Stromal cell of bone marrow (primary cell): ENCODE data around the gene INPP5A.
"Not testable (repeated sequence)": the region's sequence is repeated elsewhere in the genome, so short reads cannot be mapped to it uniquely, and the experiment has no call there.

Source experiments
- DNase-seq: peaks from one replicate; pipeline ENCODE4 v3.0.0-alpha.2; 2012; ENCODE audit warnings: low read depth

INPP5A gene

GRCh38 chr10:132503581-132504421 is 33.8 kb upstream of the INPP5A start:
- DNase-seq, result no peak

GRCh38 chr10:132504501-132505272 is 32.9 kb upstream of the INPP5A start:
- no peak for DNase-seq

DNA sequence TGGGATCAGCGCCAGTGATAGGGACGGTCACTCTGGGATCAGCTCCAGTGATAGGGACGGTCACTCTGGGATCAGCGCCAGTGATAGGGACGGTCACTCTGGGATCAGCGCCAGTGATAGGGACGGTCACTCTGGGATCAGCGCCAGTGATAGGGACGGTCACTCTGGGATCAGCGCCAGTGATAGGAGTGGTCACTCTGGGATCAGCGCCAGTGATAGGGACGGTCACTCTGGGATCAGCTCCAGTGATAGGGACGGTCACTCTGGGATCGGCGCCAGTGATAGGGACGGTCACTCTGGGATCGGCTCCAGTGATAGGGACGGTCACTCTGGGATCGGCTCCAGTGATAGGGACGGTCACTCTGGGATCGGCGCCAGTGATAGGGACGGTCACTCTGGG is 32.0 kb upstream of the INPP5A start:
- not testable (repeated sequence) for DNase-seq

GRCh38 chr10:132506711-132507408 is 30.7 kb upstream of the INPP5A start:
- DNase-seq, result peak; percentile 68

DNA sequence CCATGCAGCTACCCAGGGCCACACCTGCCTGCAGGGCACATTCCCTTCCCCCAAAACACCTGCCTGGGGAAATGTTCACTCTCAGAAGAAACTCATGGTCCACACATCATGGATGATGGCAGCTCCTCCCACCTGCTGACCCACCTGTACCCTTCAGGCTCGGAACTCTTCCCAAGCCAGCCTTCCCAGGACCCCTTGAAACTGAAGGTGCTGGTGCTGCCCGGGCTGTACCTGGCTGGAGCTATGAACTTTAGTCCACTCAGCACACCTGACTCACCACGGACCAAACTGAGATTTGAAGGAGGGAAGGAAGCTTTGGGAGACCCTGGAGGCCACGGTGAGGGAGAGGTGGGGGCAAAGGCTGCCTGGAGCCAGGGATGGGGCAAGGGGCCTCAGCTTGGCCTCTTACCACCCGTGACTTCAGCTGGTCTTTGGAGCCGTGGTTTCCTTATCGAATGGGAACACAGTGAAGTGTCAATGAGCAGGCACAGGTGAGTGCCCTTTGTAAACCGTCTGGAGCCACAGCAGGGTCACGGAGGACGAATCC is 30.1 kb upstream of the INPP5A start:
- DNase-seq, result no peak

GRCh38 chr10:132507956-132508490 is 29.6 kb upstream of the INPP5A start:
- DNase-seq, result no peak

DNA sequence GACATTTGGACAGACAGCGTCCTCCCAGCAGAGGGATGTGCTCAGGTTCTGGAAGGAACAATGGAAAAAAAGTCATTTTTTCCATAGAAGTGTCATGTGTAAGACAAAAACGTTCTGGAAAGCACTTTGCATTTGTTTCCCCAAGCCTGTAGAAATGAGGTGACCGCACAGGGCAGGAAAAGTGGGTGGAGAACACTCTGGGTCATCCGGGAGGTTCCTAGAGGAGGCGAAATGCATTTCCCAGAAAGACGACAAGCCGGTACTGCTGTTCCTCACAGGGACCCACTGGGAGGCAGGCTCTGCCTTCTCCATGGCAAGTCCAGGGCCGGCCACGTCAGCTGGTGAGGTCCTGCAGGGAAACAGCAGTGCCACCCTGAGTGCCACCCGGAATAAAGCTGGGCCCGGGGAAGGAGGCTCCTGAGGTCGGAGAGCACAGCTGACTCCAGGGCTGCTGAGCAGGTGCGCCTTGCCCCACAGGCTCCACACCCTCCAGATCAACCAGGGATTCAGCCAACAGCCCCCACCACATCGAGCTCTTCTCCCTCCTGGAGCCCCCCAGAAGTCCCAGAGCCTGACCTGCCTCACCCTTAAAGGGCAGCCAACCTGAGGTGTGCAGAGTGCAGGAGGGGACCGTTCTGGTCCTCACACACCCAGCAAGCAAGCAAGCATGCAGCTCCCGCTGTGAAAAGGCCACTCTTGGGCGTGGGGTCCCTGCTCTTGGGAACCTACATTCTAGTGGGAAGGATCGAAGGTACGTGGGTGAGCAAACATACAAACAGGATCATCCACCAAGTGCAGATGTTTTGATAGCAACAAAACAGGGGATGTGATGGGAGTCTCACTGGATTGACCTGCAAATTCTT is 28.8 kb upstream of the INPP5A start:
- no peak for DNase-seq

DNA sequence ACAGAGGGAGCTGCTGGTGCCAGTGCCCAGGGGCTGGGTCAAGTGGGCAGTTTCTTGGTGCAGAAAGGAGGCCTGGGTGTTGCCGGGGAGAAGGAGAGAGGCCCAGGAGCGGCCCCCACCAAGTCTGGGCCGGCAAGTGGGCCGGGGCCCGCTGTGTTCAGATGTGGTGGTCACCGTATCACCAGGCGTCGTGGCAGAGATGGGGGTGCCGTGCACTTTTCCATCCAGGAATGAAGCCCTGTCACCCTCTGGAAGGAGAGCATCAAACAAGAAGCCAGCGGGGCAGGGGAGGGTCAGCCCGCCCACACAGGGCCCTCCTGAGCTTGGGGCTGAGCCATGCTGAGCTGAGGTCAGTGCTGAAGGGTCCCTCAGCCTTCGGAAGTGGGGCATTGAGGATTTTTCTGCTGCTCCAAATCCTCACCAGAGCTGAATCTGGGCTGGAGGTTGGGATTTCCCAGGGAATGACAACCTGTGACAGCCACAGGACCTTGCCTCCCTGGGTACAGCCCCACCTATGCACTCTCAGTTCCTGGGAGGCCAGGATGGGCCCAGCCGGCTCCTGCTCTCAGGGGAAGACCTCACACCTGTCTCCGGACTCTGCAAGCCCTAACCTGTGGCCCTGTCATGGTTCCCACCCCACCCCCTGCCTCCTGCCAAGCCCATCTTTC is 27.9 kb upstream of the INPP5A start:
- DNase-seq, result no peak

DNA sequence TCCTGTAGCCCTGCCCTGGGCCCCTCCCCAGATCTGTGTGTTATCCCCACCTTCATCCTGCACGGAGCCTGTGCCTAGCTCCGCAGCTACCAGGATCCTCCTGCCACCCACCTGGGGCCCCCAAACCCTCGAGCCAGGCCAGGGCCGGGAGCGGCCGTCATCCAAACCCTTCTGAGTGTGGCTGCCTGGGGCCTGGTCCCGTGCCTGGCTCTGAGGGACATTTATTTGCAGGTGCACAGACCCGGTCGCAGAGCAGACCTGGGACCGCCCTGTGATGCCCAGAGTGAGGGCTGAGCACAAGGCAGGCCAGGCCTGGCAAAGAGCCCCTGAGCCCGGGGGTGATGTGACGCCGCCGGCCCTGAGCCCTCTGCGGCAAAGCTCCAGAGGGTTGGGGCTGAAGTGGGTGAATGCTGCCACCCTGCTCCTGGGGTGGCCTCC is 27.4 kb upstream of the INPP5A start:
- DNase-seq, result no peak

DNA sequence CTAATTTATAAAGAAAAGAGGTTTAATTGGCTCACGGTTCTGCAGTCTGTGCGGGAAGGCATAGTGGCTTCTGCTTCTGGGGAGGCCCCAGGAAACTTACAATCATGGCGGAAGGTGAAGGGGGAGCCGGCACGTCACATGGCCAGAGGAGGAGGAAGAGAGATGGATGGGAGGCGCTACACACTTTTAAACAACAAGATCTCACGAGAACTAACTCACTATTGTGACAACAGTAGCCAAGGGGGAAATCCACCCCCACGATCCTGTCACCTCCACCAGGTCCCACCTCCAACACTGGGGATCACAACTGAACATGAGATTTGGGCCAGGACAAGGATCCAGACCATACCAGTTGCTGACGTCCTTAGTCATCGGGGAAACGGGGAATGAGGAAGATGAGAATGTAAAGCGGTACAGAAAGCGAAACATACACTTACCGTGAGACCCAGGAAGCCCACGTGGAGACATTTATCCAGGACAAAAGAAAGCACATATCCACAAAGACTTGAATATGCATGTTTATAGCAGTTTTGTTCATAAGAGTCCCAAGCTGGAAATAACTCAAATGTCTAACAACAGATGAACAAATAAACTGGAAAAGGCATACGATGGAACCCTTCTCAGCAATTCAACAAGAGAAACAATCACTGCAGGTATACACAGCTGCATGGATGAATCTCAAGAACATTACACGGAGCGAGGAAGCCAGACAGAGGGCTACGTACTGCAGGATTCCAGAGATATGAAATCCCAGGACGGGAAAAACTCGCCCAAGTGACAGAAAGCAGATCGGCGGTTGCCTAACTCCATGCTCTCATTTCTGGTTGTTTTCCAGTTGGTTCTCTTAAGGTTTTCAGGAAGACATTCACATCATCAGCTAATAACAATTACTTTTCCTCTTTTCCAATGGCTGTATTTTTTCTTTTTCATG is 26.2 kb upstream of the INPP5A start:
- DNase-seq, result no peak

DNA sequence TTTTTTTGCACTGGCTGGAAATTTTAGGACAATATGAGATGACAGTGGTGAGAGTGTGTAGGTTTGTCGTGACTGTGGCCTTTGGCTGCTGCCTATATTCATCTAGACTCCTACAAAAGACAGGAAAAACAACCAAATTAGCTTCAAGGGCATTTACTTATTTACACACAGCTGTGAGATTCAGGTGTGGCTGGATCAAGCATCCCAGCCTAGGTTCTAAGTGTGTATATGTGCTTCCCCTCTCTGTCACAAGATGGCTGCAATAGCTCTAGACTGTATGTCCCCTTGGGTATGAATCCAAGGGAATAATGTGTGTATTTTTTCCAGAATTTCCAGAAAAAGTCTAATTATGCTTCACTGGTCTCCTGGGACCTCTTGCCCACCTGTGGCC is 25.5 kb upstream of the INPP5A start:
- no peak for DNase-seq

GRCh38 chr10:132512693-132513345 is 24.8 kb upstream of the INPP5A start:
- no peak for DNase-seq

- no peak for DNase-seq
Observed at GRCh38 chr10:132514821-132515520, 22.6 kb upstream of the INPP5A start.

DNA sequence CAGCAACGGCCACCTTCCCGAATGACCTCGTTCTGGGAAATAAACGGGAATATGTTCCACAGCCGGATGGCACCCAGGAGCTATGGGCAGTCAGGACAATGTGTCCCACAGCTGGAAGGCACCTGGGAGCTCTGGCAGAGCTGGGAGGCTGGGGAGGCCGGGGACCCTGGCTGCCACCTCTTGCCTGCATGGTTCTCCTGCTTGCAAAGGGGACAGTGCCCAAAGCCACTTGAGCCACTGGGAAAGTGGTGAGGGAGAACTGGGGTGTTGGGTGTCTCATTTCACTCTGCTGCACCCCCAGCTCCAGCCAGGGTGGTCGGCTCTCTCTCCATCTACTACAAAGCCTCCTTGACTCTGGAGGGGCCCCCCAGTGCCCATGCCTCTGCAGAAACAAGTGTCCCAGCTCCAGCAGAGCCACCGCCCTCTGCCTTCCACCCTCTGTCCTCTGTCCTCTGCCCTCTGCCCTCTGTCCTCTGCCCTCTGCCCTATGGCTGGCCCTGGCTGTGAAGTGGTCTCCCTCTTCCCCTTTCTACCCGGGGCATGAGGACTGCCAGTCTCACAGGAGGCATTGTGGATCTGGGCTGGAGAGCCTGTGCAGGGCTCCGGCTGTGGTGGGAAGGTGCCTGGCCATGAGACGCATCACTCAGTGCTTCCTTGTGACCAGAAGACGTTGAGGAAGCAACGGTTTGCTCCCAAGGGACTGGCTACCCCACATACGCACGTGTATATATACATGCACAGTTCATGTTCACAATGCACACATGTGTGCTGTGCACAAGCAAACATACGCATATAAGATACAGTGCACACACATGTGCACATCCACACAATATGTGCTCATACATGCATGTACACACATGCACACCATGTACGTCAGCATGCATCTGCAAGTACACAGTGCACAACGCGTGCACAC is 21.5 kb upstream of the INPP5A start:
- no peak for DNase-seq

GRCh38 chr10:132516771-132517725 is 20.5 kb upstream of the INPP5A start:
- DNase-seq, result peak; percentile 95

DNA sequence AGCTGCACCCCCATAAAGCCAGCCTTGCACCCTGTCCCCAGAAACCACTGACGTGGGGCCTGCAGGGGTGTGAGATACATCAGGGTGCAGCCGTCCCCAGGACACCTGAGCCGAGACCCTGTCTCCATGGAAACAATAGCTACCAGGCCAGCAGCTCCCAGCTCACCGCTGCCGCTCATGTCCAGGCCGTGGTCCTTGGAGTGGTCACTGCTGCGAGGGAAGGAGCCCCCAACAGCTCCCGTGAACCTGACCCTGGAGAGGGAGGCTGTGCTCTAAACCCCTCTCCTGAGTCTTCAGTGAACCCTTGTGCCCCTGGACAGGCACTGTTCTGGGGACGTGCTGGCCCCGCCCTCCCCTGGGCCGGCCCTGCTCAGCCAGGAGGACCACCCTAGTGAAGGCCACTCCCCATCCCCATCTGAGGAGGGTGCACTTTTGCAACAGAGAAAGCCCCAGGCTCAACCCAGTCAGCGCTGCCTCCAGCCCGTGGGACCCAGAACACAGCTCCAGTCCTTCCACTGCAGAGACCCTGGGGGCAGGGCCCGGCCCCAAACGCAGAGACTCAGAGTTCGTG is 19.6 kb upstream of the INPP5A start:
- DNase-seq, result no peak
